SIG-M5 (cell line): ENCODE data around the gene IFT81.
"Not testable (repeated sequence)": the region's sequence is repeated elsewhere in the genome, so short reads cannot be mapped to it uniquely, and the experiment has no call there.

ENCODE experiments used
- DNase-seq: peaks from one replicate; lab custom pipeline; 2025; lab: John Stamatoyannopoulos, UW

Gene IFT81

DNA sequence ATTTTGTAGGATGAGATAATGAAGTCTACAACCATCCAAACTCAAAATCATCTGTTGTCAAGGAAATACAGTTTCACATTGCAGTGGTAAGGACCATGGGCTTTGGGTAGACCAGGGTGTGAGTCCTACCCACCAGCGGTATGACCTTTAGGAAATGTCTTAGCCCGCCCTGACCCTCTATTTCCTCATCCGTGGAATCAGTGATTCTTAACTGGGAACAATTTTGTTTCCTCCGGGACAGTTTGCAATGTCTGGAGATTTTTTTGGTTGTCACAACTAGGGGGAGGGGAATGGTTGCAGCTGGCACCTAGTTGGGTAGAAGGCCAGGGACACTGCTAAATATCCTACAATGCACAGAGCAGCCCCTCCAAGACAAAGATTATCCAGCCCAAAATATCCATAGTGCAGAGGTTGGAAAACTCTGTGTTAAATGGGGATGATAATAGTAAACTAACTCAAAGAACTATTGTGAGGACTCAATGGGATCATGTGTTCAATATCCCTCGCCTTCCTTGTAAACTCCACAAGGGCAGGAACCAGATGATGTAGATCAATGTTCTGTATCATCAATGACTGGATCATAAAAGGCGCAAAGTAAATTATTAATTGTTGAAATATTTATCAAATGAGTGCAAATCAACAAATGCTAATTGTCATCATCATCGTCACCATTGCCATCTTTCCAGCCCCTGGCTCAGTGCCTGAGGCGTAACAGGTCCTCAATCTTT, 15.7 kb upstream of the IFT81 start:
- no peak for DNase-seq

DNA sequence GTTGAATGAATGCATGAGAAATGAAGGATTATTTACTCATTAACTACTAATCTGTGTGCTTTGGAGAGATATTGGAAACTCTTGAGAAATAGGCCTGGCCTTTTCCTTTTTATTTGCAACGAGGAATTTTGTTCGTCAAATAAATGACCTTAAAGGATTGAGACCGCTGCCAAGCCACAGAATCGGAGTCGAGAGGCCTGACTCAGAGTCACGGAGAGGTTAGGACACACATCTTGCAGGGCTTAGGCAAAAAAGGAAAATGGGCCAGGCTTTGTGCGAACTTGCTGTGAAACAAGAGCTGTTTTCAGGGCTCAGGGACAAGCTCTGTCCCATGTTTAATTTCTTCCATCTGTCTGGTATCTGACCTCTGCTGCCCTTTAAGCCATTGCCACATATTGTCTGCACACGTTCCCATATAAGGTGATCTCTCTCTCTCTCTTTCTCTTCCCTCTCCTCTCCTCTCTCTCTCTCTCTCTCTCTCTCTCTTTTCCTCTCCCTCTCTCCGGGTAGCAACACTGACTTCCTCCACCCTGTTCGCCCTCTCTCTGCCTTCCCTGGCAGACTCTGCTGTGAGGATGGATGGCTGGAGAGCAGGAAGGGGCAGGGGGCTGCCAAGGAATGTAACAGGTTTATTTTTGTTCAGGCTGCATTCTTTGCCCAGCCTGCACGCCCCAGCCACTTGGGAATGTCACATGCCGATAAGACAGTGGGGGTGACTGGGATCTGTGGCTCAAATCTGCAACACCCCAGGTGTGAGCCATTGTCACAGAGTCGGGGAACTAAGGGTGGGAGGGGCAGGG, 14.9 kb upstream of the IFT81 start:
- DNase-seq, result no peak

DNA sequence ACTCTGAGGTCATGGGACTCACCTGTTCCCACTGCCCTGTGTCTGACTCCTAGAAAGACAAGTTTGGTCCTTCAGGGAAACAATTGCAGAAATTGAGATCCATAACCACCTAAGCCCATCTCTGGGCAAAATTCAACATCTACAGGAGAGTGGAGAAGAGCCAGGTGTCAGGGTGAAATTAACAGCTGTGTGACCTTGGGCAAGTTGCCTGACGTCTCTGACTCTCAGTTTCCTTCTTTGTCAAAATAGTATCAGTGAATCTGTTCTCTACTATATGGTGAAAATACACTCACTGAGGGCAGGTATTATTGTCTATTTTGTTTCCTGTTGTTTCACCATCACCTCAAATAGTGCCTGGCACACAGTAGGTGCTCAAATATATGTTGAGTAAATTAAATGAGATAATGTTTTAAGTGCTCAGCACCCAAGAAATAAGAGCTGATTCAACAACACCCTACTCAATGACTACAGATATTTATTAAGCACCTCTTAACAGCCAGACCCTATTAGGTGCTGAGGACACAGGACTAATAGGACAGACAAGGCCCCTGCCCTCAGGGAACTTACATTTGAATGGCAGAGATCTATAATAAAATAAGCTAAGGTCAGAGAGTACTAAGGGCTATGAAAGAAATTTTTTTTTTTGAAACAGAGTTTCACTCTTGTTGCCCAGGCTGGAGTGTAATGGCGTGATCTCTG, 14.2 kb upstream of the IFT81 start:
- no peak for DNase-seq

DNA sequence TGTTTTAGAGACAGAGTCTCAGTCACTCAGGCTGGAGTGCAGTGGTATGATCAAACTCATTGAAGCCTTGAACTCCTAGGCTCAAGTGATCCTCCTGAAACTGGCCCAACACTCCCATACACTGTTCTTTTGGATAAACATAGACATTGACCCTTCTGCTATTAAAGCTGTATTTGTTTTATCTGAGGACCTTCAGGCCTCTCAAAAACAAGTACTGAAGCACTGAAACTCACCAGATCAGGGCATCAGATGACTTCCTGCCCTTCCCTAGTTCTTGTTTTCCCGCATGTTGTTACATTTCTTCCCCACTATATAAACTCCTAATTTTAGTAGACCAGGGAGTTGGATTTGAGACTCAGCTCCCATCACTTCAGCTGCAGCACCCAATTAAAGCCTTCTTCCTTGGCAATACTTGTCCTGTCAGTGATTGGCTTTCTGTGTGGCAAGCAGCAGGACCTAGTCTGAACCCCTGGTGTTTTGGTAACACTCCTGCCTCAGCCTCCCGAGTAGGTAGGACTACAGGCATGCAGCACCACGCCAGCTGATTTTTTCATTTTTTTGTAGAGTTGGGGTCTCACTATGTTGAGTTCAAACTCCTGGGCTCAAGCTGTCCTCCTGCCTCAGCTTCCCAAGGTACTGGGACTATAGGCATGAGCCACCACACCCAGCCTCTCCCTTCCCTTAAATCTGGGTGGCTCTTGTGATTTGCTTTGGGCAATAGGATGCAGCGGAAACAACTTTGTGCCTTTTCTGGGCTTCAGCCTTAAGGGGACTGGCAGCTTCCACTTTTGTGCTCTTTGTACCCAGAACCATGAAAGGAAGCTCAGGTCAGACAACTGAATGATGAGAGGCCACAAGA, 12.5 kb upstream of the IFT81 start:
- DNase-seq, result no peak

DNA sequence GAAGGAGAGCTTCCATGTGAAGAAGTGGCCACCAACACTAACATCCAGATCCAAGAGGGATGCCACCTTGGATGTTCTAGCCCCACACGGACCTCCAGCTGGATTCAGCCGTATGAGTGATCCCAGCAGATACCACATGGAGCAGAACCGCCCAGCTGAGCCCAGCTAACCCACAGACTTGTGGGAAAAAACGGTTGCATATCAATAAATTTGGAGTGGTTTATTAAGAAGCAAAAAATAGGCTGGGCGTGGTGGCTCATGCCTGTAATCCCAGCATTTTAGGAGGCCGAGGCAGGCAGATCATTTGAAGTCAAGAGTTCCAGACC, 11.9 kb upstream of the IFT81 start:
- DNase-seq, result no peak

DNA sequence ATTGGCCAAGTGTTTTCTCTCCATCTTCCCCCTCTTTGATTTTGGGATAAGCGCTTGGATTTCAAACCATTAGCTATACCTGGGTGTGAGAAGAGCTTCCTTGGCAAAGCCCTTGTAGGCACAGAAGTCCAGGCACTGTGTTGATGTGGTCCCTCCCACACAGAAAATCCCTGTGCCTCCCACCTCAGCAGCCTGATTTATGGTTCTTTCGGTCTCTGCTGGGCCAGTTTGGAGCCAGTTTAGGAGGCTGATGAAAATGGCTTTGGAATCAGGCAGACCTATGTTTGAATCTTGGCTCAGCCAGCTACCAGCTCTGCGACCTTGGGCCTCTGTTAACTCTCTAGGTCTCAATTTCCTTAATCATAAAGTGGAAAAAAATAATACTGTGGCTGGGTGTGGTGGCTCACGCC, 9.6 kb upstream of the IFT81 start:
- no peak for DNase-seq

DNA sequence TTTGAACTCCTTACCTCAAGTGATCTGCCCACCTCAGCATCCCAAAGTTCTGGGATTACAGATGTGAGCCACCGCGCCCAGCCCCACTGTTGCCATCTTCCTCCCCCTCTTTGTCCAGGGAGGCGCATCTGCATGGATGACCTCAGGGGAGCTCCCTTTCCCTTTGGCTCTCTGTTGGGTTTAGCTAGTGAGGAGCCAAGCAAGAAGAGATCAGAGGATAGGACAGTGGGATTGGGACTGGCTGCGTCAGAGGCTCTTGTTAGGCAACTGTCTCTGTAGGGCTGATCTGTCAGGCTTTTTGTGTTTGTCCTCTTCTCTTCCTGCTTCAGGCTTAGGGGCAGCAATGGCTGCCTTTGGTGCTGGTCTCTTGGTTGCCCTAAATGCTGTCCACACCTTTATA, 8.5 kb upstream of the IFT81 start:
- DNase-seq, result no peak

DNA sequence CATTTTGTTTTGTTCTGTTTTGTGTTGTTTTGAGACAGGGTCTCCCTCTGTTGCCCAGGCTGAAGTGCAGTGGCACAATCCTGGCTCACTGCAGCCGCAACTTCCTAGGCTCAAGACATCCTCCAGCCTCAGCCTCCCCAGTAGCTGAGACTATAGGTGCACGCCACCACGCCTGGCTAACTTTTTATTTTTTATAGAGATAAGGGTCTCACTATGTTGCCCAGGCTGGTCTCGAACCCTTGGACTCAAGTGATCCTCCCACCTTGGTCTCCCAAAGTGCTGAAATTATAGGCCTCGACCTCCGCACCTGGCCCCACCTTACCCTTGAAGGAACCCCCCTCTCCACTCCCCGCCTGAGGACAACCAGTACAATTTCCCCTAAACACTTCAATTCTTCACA, 7.5 kb upstream of the IFT81 start:
- DNase-seq, result no peak

DNA sequence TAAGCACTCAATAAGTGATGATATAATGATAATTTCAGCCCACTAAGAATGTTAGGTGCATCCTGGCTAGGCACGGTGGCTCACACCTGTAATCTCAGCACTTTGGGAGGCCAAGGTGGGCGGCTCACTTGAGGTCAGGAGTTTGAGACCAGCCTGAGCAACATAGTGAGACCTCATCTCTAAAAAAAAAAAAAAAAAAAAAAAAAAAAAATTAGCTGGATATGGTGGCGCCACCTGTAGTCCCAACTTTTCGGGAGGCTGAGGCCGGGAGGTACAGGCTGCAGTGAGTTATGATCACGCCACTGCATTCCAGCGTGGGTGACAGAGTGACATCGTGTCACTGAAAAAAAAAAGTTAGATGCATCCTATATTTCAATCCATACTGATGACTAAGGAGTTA, 6.9 kb upstream of the IFT81 start:
- not testable (repeated sequence) for DNase-seq

DNA sequence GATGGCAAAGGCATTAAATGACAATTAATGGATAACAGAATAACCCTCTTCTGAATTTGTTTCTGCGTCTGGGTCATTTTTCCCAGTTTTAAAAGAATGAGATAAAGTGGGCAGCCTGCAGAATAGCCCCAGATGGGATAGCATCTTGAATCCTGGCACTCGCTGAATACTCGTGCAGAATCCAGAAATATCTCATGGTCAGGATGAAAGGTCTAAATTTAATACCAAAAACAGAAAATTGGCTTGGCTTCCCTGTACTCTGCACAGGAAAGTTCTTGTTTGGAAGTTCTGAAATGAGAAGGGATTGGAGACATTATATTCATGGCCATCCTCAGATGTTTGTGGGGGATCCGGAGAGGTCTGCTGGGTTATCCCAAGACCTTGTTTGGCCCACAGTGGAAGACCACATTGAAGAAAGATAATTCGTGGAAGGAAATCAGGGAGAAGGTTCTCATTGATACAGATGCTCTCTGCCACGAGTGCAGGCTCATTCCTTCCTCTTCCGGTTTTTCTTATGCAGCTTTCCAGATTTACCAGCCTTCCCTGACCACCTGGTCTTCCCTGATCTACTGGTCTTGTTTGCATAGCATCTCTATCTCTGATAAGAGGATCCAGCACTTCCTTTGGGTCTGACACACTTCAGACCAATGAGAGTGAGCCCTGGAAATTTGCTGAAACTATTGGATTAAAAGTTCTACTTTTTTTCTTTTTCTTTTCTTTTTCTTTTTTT, 6.0 kb upstream of the IFT81 start:
- no peak for DNase-seq

DNA sequence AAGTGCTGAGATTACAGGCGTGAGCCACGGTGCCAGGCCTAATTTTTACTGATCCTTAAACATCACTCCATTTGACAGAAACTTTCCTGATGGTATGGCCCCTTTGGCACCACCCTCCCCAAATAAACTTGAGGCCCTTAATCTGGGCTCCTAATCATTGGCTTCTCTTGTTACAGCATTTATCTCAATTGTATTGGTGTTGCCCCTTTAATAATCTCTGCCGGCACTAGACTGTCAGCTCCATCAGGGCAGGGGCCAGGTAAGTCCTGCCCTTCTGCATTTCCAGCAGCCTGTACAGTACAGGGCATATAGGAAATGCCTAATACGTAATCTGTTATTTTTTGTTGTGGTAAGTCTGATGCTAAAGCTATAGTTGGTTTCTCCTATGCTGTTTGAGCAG, 1.2 kb upstream of the IFT81 start:
- no peak for DNase-seq

DNA sequence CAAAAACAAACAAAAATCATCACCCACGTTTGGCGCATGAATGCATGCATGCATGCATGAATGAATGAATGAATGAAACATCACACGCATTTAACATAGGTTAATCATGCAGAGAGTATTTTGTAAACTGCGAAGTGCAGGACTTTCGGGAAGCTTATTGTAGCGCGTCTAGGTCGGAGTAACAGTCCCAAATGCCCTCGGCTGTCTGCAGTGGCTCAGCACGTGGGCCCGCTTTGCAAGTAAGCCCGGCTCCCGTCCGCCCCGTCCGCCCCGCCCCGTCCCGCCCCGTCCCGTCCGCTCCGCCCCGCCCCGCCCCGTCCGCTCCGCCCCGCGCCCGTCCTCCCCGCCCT, 263 bp upstream of the IFT81 start:
- no peak for DNase-seq

DNA sequence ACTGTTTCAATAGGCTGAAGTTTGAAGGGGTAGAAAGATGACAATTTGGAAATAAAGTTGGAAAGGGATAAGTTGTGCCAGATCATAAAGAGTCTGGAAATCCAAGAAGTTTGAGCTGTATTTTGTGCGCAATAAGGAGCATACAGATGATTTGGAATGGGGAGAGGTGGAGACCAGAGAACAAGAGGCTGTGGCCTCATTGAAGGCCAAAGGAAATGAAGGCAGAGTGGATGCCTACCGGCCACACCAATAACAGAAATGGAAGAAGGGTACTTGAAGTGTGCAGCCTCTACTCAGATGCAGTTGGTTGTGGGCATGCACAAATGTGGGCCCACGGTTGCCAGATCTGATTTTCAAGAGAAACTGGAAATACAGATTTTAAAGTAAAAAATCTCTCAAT, 2.4 kb downstream of the IFT81 start:
- no peak for DNase-seq

DNA sequence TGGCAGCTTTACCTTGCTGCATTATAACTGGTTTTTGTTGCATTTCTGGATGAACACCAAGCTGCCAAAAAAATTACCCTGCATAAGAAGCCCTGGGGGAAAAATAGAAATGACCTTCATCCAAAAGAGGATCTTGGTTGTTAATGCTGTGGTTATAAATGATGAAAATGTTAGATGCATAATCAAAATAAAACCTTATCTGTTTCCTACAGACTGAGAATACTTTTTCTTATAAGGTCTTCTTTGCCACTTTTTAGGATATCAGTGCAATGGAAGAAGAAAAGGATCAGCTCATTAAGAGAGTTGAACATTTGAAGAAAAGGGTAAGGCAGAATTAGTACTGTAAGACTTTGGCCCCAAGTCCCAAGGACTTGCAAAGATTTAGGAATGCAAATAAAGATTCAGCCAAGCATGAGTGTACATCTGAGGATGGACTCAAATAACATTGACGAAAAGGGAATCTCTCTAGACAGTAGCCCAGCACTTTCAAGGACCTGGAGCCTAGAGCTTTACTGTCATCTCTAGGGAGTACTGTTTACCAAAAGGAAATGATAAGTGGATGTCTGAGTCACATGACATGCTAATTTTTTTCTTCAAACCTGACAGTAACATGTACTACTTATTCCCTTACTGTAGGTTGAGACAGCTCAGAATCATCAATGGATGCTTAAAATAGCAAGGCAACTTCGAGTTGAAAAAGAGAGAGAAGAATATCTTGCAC, 10.7 kb downstream of the IFT81 start:
- peak; percentile 2 for DNase-seq

DNA sequence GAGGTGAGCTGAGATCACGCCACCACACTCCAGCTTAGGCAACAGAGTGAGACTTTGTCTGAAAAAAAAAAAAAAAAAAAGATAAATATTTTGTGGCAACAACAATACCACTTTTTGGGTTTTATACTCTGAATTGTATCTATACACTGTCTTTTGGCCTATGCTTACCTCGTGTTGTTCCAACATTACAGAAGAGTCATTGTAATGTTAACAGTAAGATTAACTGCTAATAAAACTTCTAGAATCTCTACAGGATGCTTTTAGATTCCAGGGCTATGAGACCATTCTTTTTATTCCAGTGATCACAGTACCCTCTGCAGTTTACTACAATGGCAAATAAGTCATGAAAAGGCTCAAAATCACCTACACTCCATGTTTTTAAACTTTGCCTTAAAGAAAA, 11.6 kb downstream of the IFT81 start:
- DNase-seq, result no peak

DNA sequence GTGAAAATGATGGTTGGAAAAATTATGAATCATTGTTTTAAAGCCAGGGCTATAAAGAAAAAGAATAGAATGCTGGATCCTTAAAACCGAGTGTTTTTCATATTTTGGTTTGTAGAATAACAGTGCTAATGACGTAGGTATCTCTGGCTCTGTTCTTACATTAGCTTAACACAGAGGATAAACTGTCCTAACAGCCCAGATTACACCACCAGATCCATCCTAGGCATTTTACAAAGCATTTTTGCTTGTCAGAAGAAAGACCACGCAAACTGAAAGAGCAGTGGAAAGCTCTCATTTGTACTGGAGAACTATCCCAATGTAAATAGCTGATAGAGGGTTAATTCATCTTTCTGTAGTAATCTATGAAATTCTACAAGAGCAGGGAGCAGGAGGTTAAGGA, 13.6 kb downstream of the IFT81 start:
- DNase-seq, result no peak

DNA sequence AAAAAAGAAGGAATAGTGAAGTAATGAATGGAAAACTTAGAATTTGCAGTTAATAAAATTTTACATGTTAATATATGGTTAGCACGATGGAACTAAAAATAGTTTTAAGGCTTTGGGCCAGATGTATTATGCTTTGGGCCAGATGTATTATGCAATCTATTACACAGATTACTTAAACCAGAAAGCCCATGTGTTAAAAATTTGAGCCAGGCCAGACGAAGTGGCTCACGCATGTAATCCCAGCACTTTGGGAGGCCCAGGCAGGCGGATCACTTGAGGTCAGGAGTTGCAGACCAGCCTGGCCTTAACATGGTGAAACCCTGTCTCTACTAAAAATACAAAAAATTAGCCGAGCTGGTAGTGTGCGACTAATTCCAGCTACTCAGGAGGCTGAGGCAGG, 17.2 kb downstream of the IFT81 start:
- no peak for DNase-seq

DNA sequence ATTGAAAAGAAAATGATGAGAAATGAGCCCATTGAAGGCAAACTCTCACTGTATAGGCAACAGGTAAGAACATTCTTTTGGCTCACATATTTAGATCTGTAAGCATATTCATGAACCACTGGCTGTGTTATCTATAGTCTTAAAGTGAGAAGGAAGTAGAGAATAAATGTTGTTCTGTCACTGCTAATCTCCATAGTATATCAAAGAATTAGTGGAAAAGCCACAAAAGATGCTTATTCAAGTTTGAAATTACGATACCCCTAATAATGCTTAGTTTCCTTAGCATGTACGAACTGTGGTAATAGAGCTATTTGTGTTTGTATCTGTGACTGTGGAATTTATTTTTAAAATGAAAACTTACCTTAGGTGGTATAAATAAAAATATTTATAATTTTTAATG, 22.8 kb downstream of the IFT81 start:
- no peak for DNase-seq

DNA sequence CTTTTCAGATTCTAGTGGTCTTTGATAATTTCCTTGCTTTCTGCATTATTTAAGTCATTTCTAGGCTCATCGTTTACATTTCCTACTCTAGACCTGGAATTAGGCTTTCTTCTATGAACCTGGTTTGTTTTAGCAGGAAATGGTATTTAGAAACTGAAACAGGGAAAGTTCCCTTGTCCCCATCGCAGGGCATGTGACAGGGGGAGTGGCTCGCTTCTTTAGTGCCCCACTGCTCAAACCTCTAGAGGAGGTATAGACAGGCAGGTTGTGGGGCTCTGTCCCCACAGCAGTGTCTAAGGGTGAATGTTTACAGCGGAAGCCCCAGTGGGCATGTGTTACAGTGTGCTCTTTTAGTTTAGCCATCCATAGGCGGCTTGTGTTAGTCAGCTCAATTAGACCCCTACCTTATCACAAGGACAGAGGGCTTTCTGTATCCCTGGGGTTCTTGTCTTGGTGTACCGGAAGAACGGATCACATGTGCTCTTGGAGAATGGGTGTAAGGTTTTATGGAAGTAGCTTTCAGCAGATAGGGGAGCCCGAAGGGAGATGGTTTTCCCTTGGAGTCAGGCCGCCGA, 25.0 kb downstream of the IFT81 start:
- no peak for DNase-seq

DNA sequence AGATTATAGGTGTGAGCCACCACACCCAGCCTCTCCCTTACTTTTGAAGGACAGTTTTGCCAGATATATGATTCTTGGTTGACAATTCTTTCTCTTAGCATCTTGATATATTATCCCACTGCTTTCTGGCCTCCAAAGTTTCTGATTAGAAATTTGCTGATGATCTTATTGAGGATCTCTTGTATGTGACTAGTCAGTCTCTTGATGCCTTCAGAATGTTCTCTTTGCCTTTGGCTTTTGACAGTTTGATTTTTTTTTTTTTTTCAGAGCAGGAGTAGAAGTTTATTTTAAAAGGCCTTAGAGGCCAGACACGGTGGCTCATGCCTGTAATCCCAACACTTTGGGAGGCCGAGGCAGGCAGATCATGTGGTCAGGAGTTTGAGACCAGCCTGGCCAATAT, 32.6 kb downstream of the IFT81 start:
- no peak for DNase-seq

DNA sequence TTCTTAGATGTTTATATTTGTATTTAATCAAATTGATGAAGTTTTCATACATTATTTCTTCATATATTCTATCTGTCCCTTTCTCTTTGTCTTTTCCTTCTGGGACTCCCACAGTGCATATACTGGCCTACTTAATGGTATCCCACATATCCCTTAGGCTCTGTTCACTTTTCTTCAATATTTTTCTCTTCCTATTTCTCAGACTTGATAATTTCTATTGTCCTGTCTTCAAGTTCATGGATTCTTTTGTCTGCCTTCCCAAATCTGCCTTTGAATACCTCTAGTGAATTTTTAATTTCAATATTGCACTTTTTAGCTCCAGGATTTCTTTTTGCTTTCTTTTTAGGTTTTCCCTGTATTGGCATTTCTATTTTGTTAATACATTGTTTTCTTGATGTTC, 33.4 kb downstream of the IFT81 start:
- no peak for DNase-seq
